Measurements from ENCODE around the gene BABAM2. TPM values are rescaled to one million over a fixed set of nuclear protein-coding genes. Genes with fewer than 3 reads are reported as not detected.

BABAM2 gene
- total RNA-seq, 4 donors from 2014 or later, result 34.4 to 44.9 (median 38.3) TPM

DNA sequence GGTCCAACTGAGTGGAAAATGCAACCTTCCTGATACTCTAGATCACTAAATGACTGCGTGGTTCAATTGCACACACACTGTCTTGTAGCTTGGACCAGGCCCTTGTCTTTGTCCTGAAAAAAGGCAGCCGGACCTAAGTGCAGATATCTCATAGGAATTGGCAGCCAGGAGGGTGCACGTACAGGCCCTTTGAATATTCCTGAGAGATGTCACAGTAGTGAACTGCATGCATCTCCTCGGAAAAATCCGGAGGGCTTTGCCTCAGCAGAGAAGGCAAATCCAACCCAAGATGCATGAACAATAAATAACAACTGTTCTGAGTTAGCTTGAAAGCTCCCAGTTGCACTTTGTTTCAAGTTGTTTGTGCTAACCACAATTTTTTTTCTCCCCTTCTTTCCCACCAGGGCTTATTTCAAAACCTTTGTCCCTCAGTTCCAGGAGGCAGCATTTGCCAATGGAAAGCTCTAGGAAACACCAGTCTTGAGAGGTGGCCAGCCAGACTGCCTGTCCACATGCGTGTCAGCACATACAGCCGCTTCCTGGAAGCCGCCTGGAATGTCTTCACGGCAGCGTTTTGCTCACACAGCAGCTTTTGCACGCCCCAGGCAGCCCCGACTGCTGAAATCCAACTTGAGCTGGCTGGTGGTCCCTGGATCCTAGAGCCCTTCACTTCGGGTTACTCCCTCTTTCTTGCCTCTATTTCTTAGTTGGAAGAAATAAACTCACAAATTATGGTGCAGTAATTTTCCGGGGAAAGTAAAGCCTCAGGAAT is 447.7 kb downstream of the BABAM2 start:
- TF ChIP-seq, protein P1, sequence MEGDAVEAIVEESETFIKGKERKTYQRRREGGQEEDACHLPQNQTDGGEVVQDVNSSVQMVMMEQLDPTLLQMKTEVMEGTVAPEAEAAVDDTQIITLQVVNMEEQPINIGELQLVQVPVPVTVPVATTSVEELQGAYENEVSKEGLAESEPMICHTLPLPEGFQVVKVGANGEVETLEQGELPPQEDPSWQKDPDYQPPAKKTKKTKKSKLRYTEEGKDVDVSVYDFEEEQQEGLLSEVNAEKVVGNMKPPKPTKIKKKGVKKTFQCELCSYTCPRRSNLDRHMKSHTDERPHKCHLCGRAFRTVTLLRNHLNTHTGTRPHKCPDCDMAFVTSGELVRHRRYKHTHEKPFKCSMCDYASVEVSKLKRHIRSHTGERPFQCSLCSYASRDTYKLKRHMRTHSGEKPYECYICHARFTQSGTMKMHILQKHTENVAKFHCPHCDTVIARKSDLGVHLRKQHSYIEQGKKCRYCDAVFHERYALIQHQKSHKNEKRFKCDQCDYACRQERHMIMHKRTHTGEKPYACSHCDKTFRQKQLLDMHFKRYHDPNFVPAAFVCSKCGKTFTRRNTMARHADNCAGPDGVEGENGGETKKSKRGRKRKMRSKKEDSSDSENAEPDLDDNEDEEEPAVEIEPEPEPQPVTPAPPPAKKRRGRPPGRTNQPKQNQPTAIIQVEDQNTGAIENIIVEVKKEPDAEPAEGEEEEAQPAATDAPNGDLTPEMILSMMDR (IDR thresholded peaks at IDR 0.05; ENCODE audit: low read depth), result no peak

DNA sequence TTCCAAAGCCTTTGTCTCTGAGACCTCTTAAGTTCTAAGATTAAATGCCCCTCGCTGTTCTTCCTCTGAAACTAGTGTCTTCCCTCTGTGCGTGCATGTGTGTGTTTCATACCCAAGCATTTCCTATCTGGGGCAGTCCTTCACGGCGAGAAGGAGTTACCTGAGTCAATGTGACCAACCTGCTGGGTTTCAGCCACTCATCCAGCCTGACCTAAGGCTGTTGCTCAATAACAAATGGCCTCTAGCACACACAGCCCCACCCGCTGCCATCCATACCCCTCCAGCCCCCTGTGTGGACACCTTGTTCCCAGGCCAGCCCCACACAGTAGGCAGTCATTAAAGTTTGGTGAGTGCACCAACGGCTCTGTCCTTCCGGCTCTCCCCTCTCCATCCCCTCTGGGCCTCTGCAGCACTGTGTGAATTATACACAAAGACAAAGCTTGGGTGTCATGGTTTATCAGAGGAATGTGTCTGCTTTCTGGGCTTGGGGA is 448.3 kb downstream of the BABAM2 start:
- TF ChIP-seq, protein P1 (IDR thresholded peaks at IDR 0.05; ENCODE audit: low read depth), result no peak

DNA sequence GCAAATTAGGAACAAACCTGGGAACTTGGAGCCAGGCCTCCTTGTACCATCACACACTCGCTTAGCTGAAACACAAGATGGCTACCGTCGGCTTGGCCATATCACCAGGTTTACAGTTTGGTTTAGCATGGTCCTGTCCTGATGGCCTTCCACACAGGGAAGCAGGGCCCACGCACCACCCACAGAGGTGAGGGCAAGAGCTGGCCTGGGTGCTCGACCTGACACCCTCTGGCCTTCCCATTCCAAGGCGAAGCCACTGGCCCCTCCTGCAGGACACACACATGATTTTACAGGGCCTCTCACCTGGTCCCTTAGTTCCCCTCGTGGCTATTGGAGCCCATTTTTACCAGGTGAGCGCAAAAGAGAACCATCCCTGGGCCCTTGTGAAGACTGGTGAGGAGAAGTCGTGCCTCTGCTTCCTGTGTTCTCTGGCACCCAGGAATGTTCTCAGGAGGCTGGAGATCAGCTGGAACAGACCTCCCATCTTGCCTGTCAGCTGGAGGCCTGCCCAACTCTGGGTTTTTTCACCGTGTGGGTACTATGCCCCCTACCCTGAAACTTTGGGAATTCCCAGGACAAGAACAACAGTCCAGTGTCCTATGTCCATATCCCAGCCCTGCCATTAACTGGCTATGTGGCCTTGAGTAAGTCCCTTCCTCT is 449.1 kb downstream of the BABAM2 start:
- TF ChIP-seq, protein P1 (IDR thresholded peaks at IDR 0.05; ENCODE audit: low read depth), result no peak

DNA sequence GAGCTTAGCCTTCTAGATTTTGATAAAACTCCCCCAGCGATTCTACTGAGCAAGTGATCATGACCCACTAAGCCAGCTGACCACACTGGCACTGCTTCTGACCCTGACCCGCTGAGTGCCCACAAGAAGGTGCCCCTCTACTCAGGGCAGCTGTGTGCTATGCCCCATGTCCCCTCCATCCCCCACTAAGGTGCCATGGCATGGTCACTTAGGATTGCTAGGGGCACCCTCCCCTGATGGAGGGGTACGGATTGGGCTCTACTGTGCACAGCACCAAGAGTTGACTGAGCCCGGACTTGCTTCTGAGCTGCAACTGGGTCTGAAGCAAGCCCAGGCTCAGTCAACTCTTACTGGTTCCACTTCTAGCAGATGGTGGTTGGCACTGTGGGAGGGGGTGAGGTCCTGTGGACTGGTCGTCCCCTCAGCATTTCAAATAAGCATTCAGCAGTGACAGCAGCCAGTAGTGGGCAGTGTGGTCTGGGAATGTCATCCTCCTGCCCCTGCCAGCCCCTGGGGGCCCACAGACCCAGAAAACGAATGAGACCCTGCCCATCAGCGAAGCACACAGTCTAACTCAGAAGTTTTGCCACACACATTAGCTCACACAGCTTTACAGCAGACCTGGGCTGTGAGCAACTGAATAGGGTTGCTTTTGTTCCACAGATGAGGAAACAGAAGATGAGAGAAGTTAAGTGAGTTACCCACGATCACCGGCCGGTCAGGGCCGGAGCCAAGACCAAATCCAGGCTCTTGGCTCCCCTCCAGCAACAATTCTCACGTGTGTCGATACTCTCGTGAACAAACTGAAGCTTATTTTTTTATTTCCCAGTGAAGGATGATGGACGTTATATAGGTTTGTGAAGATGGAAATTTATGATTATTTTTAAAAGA is 450.0 kb downstream of the BABAM2 start:
- TF ChIP-seq, protein P1 (IDR thresholded peaks at IDR 0.05; ENCODE audit: low read depth), result no peak

DNA sequence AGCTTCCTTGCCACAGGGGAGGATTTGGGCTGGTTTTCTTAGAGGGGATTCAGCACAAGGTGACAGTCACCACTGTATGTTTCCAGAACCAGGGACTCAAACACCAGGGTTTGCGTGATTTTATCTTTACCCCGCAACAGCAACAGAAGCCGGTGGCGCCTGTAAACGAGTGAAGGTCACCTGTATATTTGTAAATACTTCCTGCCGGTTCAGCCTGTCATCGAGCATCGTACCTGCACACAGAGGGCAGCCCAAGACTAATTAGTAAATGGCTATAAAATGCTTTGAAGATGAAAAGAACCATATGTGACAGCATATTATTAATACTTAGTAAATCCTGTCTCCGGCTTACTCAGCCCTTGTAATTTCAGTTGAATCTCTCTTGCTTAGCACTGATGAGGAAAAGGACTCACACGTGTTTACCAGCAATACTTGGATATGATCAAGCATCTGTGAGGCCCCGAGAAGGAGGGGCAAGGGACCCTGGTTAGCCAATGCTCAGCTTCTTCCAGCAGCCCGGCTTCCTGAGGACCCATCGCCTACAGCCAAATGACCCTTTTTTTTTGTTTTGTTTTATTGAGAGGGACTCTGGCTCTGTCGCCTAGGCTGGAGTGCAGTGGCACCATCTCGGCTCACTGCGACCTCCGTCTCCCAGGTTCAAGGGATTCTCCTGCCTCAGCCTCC is 450.8 kb downstream of the BABAM2 start:
- TF ChIP-seq, protein P1 (IDR thresholded peaks at IDR 0.05; ENCODE audit: low read depth), result no peak

DNA sequence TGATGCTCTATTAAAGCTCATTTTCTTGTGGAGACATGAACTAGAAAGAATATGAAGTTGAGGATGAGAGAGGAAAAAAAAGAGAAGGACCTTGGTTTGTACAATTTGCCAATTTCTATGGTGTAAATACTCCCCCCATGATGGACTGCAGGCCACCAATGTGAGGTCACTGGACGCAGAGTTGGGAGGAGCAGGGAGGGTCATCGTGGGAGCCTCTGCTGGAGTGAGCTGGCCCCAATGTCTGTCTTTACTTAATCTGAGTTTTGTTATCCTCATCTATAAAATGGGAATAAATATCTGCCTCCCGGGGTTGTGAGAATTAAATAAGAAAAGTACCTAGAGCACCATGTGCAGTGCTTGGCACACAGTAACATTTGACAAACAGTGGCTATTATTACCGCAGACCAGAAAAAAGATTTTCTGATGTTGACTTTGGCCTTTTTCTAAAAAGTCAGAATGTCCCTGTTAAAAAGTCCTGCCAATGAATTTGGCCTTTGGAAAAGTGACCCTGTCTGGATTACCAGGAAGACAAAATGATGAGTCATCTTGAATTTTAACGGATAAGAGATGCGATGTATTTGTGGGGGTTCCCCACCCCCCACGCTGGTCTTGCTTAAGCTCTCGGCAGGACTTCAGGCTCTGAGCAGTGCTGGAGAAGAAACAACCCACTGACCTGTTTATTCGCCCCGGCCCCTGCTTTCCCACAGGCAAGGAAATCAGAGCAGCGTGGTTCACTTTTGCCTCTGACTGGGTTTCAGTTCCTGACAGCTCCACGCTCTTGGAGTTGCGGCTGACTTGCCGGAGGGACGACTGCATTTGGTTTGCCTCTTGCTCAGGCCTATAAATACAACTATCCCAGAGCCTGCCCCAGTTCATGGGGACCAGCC is 451.8 kb downstream of the BABAM2 start:
- TF ChIP-seq, protein P1 (IDR thresholded peaks at IDR 0.05; ENCODE audit: low read depth), result no peak
